SHP77 (cell line): Measurements from ENCODE around the gene RPL32.
"Not testable (repeated sequence)": the region's sequence is repeated elsewhere in the genome, so short reads cannot be mapped to it uniquely, and the experiment has no call there.

ENCODE experiments used
- DNase-seq, 2 experiments: peaks; one replicate each; lab custom pipeline; 2025; lab: John Stamatoyannopoulos, UW

The RPL32 gene

GRCh38 chr3:12808587-12808986, 32.8 kb downstream of the RPL32 start:
- DNase-seq: no peak

- no peak for DNase-seq
These were observed 33.6 kb downstream of the RPL32 start for GRCh38 chr3:12807601-12808359.

- DNase-seq: no peak
These were observed 34.3 kb downstream of the RPL32 start for GRCh38 chr3:12807066-12807465.

DNA sequence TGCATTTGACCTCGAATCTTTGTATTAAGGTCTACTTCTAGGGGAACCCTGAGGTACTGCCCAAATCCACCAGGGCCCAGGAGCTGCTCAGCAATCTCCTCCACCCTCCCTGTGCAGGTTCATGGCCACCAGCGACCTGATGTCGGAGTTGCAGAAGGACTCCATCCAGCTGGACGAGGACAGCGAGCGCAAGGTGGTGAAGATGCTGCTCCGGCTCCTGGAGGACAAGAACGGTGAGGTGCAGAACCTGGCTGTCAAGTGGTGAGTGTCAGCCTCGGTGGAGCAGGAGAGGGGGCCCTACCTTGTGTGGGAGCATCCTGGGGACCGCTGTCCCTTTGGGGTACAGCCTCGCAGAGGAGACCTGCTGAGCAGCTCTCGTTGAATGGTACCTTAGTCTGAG, 38.0 kb downstream of the RPL32 start:
- DNase-seq: no peak

DNA sequence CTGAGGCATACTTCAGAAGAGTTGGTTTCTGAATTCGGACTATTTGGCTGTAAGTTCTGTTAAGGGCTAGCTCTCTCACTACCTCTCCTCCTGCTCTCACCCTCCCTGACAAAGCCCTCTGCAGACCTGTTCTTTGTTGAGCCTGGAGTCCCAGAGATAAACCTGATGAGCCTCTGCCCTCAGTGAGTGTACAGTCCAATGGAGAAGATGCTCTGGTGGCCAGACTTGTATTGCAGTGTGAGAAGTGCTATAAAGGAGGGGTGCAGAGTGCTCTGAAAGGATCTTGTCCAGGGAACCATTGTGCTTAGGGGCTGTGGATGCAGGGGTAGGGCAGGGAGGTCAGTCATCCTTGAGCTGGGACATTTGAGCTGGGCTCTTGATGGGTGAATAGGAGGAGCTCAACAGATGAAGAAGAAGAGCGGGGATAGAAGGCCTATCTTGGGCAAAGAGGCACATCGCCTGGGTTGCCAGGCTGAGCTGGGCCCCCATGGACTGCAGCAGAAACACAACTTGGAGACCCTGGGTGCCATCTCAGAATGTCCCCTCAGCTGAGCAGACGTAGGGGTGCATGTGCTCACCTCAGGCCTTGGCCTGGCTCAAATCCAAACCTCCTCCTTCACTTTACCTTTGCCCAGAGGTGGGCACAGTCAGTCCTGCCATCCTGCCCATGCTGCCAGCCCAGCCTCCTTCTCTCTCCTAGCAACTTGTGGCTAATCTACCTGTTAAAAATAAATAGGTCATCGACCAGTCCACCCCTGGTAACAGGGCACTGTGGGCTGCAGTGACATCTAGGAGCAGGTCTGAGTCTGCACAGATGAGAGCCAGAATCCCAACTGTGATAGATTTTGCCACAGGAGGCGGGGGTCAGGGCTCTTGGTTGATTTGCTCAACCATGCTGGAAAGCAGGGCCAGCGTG, 41.6 kb downstream of the RPL32 start:
- no peak for DNase-seq

DNA sequence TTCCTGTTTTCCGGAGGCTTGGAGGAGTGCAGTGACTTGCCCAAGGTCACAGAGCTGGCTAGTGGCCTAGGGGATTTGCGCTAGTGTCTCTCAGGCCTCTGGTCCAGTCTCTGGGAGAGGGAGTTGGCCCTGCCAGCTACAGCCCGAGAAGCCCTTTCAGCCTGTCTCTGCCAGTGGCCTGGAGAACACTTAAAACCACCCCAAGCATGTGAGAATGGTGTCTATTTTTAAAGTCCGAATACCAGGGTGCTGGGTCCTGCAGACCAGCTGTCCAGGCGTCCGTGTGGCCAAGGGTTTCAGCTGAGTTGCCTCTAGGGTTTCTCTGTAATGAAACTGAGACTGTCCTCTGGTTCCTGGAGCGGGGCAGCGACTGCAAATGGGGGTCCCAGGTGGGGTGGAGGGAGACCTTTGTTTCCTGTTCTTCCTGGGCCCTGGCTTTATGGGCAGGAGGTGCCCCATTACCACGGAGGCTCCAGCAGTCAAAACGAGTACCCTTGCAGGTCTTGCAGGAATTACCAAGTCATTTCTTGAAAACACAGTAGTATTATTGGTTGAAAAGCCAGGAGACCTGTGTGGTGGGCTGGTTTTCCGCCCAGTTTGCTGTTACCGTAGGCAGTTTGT, 42.7 kb downstream of the RPL32 start:
- DNase-seq: no peak

- DNase-seq: no peak
These were observed 43.3 kb downstream of the RPL32 start for GRCh38 chr3:12797892-12798558.

GRCh38 chr3:12797124-12797891, 44.1 kb downstream of the RPL32 start:
- DNase-seq: no peak

DNA sequence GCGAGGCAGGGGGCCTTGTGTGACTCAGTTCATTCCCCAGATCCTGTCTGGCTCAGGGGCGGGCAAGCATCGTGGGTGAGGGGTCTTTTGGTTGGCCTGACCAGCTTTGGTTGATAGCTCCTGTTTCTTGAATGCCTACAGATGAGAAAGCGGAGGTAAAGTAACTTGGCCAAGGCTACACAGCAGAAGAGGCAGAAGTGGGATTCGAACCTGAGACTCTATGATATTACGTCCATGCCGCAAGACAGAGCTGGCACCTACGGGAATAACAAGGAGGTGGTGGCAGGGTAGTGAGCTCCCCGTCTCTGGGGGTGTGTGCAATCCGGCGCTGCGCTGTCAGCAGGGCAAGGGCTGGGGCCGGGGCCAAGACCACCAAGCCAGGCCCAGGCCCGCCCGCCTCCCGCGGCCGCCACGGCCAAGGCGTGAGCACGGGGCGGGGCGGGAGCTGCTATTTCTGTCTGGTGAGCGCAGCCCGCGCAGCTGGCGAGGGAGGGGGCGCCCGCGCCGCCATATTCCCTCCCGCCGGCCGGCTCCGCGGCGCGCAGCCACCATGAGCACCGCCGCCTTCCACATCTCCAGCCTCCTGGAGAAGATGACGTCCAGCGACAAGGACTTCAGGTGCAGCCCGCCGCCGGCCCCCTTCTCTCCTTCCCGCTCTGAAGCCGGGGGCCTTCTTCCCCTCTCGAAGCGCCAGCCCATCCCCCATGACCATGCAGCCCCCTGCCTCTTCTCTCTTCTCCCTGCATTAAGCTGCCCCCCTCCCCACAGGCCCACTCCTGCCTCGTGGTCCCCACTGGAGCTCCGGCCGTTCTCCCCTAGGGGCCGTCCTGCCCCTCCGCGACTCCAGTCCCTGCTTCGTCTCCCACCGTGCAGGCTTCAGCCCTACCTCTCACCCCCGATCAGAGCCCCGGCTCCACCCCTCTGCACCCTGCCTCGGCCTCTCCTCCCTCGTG, 44.9 kb downstream of the RPL32 start, which contains the start of gene CAND2:
Gene CAND2, plus strand, starts transcription at position 510 of the 953 bp plus-strand sequence. Its CDS starts 41 bp downstream, at position 551.
- peak; percentile 12 to 51 for DNase-seq

DNA sequence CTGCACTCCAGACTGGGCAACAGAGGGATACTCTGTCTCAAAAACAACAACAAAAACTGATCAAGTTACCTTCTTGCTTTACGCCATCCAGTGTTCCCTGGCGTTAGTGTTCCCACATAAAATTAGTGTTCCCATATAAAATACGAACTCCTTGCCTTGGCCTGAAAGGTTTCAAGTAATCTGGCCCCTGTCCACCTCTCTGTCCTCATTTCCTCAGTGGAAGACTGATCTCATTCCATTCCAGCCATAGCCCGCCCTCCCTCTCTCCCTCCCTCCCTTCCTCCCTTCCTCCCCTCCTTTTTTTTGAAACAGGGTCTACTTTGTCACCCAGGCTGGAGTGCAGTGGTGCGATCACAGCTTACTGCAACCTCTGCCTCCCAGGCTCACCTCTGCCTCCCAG, 47.7 kb downstream of the RPL32 start:
- DNase-seq: no peak

DNA sequence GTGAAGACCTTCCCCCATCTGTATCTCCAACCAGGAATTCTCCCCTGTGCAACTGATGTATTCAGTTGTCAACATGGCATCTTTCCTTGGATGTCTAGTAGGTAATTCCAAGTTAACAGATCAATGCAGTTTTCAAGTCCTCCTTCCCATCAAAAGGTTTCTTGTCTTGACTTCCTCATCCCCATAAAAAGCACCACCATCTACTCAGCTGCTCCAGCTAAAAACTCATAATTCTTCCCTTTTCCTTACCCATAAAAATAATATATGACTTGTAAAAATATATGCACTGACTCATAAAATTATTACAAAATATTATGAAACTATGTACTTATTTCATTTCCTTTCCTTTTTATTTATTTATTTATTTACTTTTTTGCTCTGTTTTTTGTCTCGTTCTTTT, 49.9 kb downstream of the RPL32 start:
- DNase-seq: no peak

GRCh38 chr3:12787967-12788690, 53.2 kb downstream of the RPL32 start:
- DNase-seq: not testable (repeated sequence)

GRCh38 chr3:12787346-12787745, 54.0 kb downstream of the RPL32 start:
- peak; percentile 33 to 62 for DNase-seq

- no peak for DNase-seq
These were observed 56.3 kb downstream of the RPL32 start for GRCh38 chr3:12785096-12785495.
